Non-pigmented ciliary epithelial cell (primary cell): ENCODE measurements around the gene PCBP3.
"Not testable (repeated sequence)": the region's sequence is repeated elsewhere in the genome, so short reads cannot be mapped to it uniquely, and the experiment has no call there.

Experiments used
- DNase-seq: peaks from one replicate; pipeline ENCODE4 v3.0.0-alpha.2; 2010; ENCODE audit warnings: low read depth

PCBP3 gene

GRCh38 chr21:45613881-45614280, 29.6 kb upstream of the PCBP3 start:
- no peak for DNase-seq

DNA sequence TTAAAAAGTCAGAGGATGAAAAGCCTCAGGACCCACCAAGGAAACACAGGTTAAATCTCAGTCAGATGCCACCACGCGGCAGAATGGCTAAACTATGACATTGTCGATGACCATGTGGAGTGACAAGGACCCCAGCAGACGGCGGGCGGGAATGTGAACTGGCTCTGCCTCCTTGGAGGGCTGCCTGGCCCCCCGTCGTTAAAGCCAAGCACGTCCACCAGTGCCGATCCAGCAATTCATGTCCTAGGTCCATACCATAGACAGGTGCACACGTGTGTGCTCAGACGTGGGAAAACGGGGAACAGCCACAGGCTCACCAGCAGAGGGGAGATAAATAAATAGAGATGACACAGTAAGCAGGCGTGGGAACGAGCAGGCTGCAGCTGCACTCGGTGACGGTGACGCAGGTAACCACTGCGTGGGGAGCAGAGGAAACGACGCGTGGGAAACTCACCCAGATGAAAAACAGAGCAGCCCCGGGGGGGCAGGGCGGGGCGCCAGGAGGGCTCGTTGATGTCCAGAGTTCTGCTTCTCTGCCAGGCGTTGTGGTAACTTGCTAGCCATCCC, 28.3 kb upstream of the PCBP3 start:
- no peak for DNase-seq

DNA sequence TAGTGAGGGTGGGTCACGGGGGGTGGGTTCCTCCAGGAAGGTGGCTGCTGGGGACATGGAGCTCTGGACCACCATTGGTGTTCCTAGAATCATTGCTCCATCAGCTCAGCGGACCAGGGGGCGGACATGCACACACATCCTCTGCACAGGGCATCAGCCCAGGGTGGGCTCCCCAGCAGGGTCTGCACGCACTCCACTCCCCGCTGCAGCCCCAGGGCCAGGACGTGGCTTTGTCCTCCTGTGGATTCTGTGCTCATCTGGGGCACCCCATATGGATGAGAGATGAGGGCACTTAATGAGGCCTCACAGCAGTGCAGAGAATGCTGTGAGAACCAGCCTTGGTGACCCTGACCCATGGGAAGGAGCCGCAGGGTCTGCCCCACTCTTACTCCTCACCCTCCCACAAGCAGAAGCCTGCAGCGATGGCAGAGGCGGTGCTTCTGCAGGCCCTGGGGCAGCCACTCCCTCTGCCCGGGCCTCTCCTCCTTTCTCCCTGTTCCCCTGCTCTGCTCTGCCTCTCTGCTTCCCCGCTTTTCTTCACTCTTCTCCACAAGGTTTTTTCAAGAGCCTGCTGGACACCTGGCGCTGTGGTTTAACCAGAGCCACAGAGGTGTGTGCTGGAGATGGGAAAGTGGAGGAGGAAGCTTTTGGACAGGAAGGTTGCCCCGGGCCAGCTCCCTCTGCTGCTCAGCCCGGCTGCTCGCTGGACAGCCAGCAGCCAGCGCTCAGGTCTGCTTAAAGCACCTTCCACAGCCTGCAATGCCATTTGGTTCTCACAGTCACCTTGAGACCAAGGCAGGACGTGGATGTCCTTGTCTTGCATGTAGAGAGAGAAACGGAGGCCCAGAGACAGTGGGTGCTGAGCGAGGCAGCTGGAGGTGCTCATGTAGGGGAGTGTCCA, 26.3 kb upstream of the PCBP3 start:
- no peak for DNase-seq

DNA sequence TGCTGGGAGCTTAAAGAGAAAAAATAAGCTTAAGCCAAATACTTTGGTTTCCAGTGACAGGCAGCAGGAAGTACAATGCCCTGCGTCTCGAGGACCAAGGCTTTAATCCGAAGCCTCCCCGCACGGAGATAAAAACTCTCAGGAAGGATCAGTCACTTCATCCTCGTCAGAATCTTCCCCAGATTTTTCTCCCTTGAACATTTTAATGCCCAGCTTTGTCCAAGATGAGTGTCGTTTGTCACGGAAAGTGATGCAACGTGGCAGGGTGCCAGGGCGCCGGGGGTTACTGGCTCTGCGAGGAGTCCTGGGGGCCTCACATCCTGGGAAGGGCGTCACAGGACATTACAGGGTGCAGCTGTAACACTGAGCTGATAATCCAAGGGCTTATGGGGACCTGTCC, 25.2 kb upstream of the PCBP3 start:
- DNase-seq: no peak

DNA sequence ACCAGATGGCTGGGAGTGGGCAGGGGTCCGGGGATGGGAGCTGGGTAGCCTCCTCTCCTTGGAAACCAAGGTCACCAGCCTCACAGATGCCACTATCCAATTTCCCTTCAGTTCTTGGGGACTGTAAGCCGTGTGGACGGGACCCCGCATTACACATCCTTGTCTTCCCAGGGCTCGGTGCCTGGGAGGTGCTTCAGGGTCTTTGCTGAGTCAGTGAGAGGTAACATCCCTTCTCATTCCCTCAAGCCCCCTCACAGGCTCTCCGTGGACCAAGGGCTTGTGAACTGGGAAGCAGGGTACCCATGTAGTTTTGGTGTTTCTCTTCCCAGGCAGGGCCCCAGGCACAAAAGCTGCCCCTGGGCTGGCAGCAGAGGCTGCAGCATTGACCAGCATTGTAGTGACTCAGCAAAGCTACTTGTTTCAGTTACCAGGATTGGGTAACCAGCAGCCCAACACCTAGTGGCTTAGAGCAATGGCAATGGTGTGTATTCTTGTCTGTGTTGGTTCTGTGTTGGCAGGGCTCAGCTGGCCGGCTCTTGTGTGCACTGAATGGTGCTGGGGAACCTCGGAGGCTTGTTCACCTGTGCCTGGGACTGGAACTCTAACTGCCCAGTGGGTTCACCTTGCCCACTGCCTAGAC, 24.6 kb upstream of the PCBP3 start:
- no peak for DNase-seq

DNA sequence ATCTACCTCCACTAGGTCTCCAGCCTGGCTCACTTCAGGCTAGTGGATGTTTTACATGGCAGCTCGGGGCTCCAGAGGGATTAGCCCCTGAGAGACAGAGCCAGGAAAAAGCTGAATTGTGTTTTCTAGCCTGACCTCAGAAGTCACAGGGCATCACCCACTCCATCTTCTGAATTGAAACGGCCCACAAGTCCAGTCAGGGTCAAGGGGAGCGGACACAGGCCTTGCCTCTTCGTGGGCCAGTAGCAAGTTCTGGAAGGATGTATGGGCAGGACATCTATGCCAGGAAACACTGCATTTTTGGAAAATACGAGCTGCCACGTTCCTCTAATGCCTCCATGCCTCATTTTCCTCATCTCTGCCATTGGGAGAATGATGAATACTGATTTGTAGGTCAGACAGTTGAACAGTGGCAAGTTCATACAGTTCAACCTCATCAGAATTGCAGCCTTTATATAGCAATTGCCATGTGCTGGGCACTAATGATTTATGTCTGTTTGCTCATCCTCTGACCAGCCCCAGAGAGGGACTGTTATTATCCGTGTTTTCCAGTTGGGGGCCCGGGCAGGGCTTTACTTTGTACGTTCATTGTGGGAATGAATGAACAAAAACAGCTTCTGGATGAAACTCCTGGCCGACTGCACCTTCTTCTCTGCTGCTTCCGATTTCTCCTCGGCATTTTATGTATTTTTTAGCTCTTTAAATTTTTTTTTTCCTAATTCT, 23.2 kb upstream of the PCBP3 start:
- no peak for DNase-seq

DNA sequence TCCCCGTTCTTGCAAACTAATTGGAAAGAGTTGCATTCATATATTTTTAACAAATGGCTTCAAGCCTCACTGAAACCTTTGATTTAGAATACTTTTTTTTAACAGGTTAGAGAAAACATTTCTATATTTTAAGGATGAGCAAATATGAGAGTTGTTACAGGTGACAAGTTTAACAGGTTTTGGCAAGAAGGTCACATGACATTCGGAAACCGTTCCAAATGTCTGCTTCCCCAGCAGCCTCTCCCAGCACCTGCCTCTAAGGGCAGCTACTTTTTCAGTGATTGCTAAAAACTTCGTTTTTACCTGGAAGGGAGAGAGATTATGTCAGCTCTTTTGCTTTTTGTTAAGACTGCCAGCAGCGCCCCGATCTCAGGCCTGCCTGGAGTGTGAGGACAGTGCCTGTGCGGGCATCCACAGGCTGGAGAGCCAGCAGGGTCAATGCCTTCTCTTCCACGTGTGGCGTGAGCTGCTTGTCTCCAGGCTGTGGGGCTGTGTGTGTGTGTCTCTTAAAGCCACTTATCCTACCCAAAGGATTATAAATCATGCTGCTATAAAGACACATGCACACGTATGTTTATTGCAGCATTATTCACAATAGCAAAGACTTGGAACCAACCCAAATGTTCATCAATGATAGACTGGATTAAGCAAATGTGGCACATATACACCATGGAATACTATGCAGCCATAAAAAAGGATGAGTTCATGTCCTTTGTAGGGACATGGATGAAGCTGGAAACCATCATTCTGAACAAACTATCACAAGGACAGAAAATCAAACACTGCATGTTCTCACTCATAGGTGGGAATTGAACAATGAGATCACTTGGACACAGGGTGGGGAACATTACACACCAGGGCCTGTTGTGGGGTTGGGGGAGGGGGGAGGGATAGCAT, 21.8 kb upstream of the PCBP3 start:
- DNase-seq: not testable (repeated sequence)

DNA sequence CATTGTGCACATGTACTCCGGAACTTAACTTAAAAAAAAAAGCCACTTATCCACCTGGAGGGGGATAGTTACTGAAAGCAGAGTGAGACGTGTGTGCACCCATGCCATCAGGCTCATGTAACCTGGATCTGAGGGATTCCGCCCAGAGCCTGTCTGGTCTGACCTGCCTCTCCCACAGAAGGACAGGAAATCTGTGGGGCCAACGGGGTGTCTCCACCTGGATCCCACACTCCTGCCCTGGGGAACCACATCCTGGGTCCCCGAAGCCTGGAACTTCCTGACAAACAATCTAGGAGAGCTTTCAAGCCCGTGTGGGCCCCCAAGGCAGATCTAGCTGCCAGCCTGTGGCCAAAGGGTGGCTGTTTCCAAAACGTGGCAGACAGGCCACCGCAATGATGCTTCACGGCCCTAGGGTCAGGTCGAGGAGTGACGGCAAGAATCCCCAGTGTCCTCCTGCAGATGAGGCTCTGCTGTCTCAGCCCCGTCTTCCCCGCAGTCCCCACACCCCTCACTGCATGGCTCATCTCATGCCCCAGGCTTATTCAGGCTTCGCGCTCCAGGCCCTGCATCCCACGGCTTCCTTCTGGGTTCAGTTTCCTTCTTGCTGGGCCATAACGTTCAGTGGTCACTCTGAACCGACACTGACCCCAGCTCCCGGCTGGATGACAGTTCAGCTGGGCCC, 21.0 kb upstream of the PCBP3 start:
- no peak for DNase-seq

DNA sequence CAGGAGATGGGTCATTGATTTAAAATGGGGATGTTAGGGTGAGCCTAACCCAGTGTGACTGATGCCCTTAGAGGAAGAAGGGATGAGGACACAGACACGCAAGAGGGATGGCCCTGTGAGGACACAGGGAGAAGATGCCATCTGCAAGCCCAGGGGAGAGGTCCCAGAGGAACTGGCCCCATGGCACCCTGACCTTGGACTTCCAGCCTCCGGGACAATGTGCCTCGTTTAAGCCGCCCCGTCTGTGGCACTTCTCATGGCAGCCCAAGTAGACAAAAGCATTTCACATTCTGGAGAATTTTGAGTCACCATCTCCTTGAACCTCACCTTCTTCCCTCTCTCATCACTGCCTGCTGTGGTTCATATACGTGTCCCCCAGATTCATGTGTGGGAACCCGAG, 20.1 kb upstream of the PCBP3 start:
- DNase-seq: no peak

DNA sequence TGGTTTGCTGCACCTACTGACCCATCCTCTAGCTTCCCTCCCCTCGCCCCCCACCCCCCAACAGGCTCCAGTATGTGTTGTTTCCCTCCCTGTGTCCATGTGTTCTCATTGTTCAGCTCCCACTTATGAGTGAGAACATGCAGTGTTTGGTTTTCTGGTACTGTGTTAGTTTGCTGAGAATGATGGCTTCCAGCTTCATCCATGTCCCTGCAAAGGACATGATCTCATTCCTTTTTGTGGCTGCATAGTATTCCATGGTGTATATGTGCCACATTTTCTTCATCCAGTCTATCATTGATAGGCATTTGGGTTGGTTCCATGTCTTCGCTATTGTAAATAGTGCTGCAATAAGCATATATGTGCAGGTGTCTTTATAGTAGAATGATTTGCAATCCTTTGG, 17.4 kb upstream of the PCBP3 start:
- not testable (repeated sequence) for DNase-seq

- no peak for DNase-seq
Observed at GRCh38 chr21:45629046-45629981, 14.2 kb upstream of the PCBP3 start.

DNA sequence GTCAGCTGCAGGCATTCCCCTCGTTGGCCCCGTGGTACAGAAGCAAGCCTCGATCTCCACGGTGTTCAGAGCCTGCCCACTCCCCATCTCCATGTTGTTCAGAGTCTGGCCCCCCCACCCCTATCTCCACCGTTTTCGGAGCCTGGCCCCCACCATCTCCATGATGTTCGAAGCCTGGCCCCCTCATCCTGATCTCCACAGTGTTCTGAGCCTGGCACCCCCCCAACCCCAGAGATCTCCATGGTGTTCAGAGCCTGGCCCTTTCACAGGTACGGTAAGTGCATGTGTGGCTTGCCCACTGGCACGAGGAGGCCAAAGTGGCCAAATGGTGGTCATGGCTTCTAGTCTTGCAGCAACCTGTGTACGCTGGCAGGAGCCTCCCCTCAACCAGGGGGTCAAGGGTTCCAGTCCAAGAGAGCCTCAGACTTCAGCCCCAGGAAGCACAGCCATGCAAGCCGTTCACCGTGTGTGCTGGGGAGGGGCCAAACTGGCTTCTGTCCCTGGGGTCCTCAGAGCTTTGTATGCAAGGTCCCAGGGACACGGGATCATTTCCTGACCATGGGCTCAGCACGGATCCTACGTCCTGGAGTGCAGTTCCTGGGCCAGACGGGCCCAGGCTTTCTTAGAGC, 13.3 kb upstream of the PCBP3 start:
- no peak for DNase-seq

GRCh38 chr21:45630876-45631275, 12.6 kb upstream of the PCBP3 start:
- no peak for DNase-seq

DNA sequence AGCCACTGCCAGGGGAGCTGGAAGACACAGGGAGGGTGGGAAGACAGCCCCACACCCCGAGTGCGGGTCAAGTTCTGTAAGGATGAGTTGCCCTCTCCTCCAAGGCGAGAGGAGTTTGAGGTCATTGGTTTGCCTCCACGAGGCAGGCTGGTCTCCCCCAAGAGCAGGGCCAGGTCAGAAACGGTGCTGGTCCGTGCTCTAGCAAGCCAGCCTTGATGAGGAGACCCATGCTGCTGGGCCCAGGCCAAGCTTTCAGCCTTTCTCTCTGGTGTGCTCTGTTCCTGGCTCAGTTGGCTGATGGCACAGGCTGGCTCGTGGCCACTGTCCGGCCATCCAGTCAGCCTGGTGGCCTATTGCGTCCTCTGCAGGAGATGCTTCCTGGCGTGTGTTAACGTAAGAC, 12.0 kb upstream of the PCBP3 start:
- DNase-seq: no peak

DNA sequence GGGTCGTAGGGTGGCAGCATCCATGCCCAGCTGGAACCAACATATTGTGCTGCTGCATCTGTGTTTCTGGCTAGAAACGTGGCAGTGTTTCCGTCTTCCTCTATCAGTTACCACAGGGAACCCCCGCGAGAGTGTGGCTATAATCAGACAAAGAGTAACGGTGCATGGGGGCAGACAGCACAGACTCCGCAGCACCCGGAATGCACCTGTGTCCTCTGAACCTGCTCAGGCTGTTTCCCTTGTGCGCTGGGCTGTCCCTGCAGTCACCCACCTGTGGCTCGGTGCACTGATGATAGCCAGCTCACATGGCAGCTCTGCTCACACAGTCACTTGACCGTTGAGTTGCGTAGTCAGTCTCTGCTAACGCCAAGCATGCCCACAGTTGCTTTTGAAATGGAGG, 11.4 kb upstream of the PCBP3 start:
- no peak for DNase-seq

- no peak for DNase-seq
Observed at GRCh38 chr21:45632637-45633251, 10.8 kb upstream of the PCBP3 start.

DNA sequence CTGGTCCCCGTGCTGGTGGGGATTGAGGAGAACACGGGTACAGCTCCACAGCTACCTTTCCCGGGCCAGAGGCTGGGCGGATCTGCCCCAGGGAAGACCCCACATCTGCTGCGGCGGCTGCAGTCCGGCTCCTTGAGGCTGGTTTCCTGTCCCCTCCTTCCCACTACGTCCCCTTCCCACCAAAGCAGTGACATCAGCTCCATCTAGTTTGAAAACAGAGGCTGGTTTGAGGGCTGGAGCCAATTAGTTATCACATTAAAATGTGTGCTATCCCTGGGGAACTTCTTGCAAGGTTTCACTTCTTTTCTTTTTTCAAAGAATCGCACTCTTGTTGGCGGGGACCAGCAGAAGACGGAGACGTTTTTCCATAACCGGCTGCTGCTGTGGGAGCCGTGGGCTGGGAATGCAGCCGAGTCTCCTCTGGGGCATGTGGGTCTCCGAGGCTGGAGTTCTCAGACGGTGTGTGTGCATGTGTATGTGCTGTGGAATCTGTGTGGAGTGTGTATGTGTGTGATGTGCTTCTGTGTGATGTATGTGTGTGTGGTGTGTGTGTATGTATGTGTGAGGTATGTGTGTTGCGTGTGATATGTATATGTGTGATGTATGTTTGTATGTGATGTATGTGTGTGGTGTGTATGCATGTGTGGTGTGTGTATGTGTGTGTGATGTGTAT, 8.9 kb upstream of the PCBP3 start:
- DNase-seq: no peak
